Testis (tissue), 2 donors: Measurements from ENCODE around the gene PFKFB4.

Source experiments
- CTCF ChIP-seq, 3 experiments: fragments of 450-650 bp in 2 of 3; fragments of 200-600 bp in 1 of 3; sonication (generic) in 1 of 3; IDR thresholded peaks; one replicate each; pipeline ENCODE4 v1.5.1; 2016 to 2019; ENCODE audit warnings: antibody characterized with exemption in 3 of 3, mild to moderate bottlenecking in 2 of 3, moderate library complexity in 1 of 3
- POLR2A ChIP-seq: fragments of 450-650 bp; IDR thresholded peaks from one replicate; pipeline ENCODE4 v1.6.1; 2017; ENCODE audit warnings: antibody characterized with exemption, mild to moderate bottlenecking, moderate library complexity

GRCh38 chr3:48598323-48599076, 41.9 kb upstream of the PFKFB4 start:
- TF ChIP-seq POLR2A (no peak), CTCF (IDR thresholded peaks at IDR 0.05) (no peak)
